SK-N-SH (cell line): ENCODE measurements around the gene SLC30A3. TPM values are rescaled to one million over a fixed set of nuclear protein-coding genes. Genes with fewer than 3 reads are reported as not detected.

Experiments
- CTCF ChIA-PET: fragments of 300-600, 350-600 bp; formaldehyde crosslinking; extraction: SDS; loops from one replicate; lab custom pipeline; 2021; lab: Yijun Ruan, JAX
- POLR2A ChIA-PET: fragments of 350-600 bp; sonication (Branson Sonifier 250); formaldehyde crosslinking; extraction: SDS; loops from one replicate; lab custom pipeline; 2020; ENCODE audit warnings: antibody characterized with exemption, inconsistent platforms; lab: Yijun Ruan, JAX
- DNase-seq: peaks from one replicate; pipeline ENCODE4 v3.0.0; 2012
- H2AFZ ChIP-seq: fragments of 200-600 bp; sonication (generic); 2 replicates; pipeline ENCODE4 v1.8.1; 2016; ENCODE audit warnings: antibody characterized with exemption, mild to moderate bottlenecking, low read depth
- H3F3A ChIP-seq: fragments of 200-600 bp; sonication (generic); replicated peaks from 2 replicates; pipeline ENCODE3; 2016; ENCODE audit warnings: antibody characterized with exemption, mild to moderate bottlenecking; ENCODE audit not compliant: insufficient read depth
- H3K27ac ChIP-seq, 2 experiments: fragments of 200-500 bp in 1 of 2; fragments of 200-600 bp in 1 of 2; sonication (Bioruptor generic) in 1 of 2; sonication (generic), shearing (Covaris generic) in 1 of 2; 2 replicates each; pipeline versions ENCODE4 v1.5.1 to v1.6.1; 2014 to 2016; ENCODE audit warnings: low read depth in 2 of 2, inconsistent platforms in 1 of 2, low read length in 1 of 2, mild to moderate bottlenecking in 1 of 2, mixed read lengths in 1 of 2
- H3K27me3 ChIP-seq: fragments of 200-600 bp; sonication (generic), shearing (Covaris generic); 2 replicates; pipeline ENCODE4 v1.6.1; 2016; ENCODE audit warnings: mixed run types; ENCODE audit not compliant: insufficient read depth
- H3K36me3 ChIP-seq, 2 experiments: fragments of 200-500 bp in 1 of 2; fragments of 200-600 bp in 1 of 2; sonication (Bioruptor generic) in 1 of 2; sonication (generic) in 1 of 2; replicated peaks in 1 of 2; 2 replicates each; pipeline versions ENCODE3 to v1.5.1; 2014 to 2016; ENCODE audit warnings: low read length in 1 of 2, mild to moderate bottlenecking in 1 of 2; ENCODE audit not compliant: insufficient read depth in 2 of 2, control insufficient read depth in 1 of 2
- H3K4me1 ChIP-seq, 2 experiments: fragments of 200-500 bp in 1 of 2; fragments of 200-600 bp in 1 of 2; sonication (Bioruptor generic) in 1 of 2; sonication (generic), shearing (Covaris generic) in 1 of 2; 2 replicates each; pipeline versions ENCODE4 v1.5.1 to v1.6.1; 2014 to 2016; ENCODE audit warnings: low read depth in 1 of 2, low read length in 1 of 2, mixed run types in 1 of 2; ENCODE audit not compliant: insufficient read depth in 2 of 2, control insufficient read depth in 1 of 2
- H3K4me2 ChIP-seq: fragments of 200-600 bp; sonication (generic), shearing (Covaris generic); 2 replicates; pipeline ENCODE4 v1.6.1; 2017; ENCODE audit warnings: mixed run types
- H3K4me3 ChIP-seq, 2 experiments: fragments of 200-500 bp in 1 of 2; fragments of 200-600 bp in 1 of 2; sonication (Bioruptor generic) in 1 of 2; sonication (generic), shearing (Covaris generic) in 1 of 2; 2 replicates each; pipeline versions ENCODE4 v1.5.1 to v1.8.1; 2014 to 2016; ENCODE audit warnings: low read depth in 2 of 2, inconsistent platforms in 1 of 2, low read length in 1 of 2, mild to moderate bottlenecking in 1 of 2, mixed read lengths in 1 of 2, moderate library complexity in 1 of 2
- H3K79me2 ChIP-seq: fragments of 200-600 bp; sonication (generic); 2 replicates; pipeline ENCODE4 v1.8.1; 2017; ENCODE audit warnings: mild to moderate bottlenecking; ENCODE audit not compliant: insufficient read depth
- H3K9ac ChIP-seq: fragments of 200-600 bp; sonication (generic); 2 replicates; pipeline ENCODE4 v1.6.1; 2017; ENCODE audit warnings: mixed run types
- H3K9me2 ChIP-seq: fragments of 200-600 bp; sonication (generic); 2 replicates; pipeline ENCODE4 v1.6.1; 2017; ENCODE audit warnings: mixed run types
- H3K9me3 ChIP-seq: fragments of 200-600 bp; sonication (generic); 2 replicates; pipeline ENCODE4 v1.6.1; 2017; ENCODE audit warnings: mixed run types, mild to moderate bottlenecking, moderate library complexity
- H4K20me1 ChIP-seq: fragments of 200-600 bp; sonication (generic); 2 replicates; pipeline ENCODE4 v1.6.1; 2017; ENCODE audit warnings: mild to moderate bottlenecking, mixed run types; ENCODE audit not compliant: insufficient read depth
- EP300 ChIP-seq, 2 experiments: IDR thresholded peaks; 2 replicates each; pipeline versions ENCODE4 v1.4.0 to v1.6.1; 2012; ENCODE audit warnings: borderline replicate concordance in 1 of 2, low read depth in 1 of 2, low read length in 1 of 2
- EZH2phosphoT487 ChIP-seq: fragments of 200-600 bp; sonication (generic); IDR thresholded peaks from 2 replicates; pipeline ENCODE4 v1.6.1; 2017; ENCODE audit warnings: low read depth, mixed run types, mild to moderate bottlenecking, antibody characterized with exemption, moderate library complexity, borderline replicate concordance
- FOXM1 ChIP-seq: IDR thresholded peaks from 2 replicates; pipeline ENCODE4 v1.4.0; 2012; ENCODE audit warnings: low read depth, mild to moderate bottlenecking
- GABPA ChIP-seq: IDR thresholded peaks from 2 replicates; pipeline ENCODE4 v1.4.0; 2012; ENCODE audit warnings: low read depth, mild to moderate bottlenecking
- GATA2 ChIP-seq: sonication (generic); formaldehyde crosslinking; IDR thresholded peaks from 2 replicates; pipeline ENCODE4 v1.5.0; 2020; ENCODE audit warnings: mild to moderate bottlenecking, missing genetic modification reagents
- MEF2A ChIP-seq: IDR thresholded peaks from 2 replicates; pipeline ENCODE4 v1.4.0; 2012; ENCODE audit warnings: low read depth, borderline replicate concordance
- NRF1 ChIP-seq: IDR thresholded peaks from 2 replicates; pipeline ENCODE4 v1.6.1; 2012; ENCODE audit warnings: low read depth, mild to moderate bottlenecking, low read length
- PBX3 ChIP-seq: IDR thresholded peaks from 2 replicates; pipeline ENCODE4; 2012
- POLR2AphosphoS5 ChIP-seq: IDR thresholded peaks from 2 replicates; pipeline ENCODE4 v1.6.1; 2012; ENCODE audit warnings: low read depth, low read length
- RCOR1 ChIP-seq: fragments of 150-350 bp; IDR thresholded peaks from 2 replicates; pipeline ENCODE4 v1.6.1; 2017; ENCODE audit warnings: antibody characterized with exemption, low read length
- REST ChIP-seq: IDR thresholded peaks from 2 replicates; pipeline ENCODE4 v1.6.1; 2012; ENCODE audit warnings: mild to moderate bottlenecking, low read depth, low read length, moderate library complexity
- RFX5 ChIP-seq: IDR thresholded peaks from 2 replicates; pipeline ENCODE4 v1.6.1; 2012; ENCODE audit warnings: mild to moderate bottlenecking, improper control_type of control experiment, low read length
- SIN3A ChIP-seq: IDR thresholded peaks from 2 replicates; pipeline ENCODE4 v1.6.1; 2012; ENCODE audit warnings: low read depth, mild to moderate bottlenecking, low read length, moderate library complexity, borderline replicate concordance
- TCF12 ChIP-seq: IDR thresholded peaks from 2 replicates; pipeline ENCODE4 v1.4.0; 2012
- USF2 ChIP-seq: fragments of 150-350 bp; IDR thresholded peaks from 2 replicates; pipeline ENCODE4 v1.6.1; 2017; ENCODE audit warnings: antibody characterized with exemption, low read length, low read depth, borderline replicate concordance
- ZBTB33 ChIP-seq: IDR thresholded peaks from 2 replicates; pipeline ENCODE4 v1.4.0; 2012; ENCODE audit warnings: low read depth, borderline replicate concordance
- WGBS: methylation state at CpG from one replicate; pipeline ENCODE4 v1.1.6; 2017; ENCODE audit warnings: low lambda C conversion rate; 5-methylcytosine and 5-hydroxymethylcytosine counted together
- polyA plus RNA-seq, 3 experiments: library from polyadenylated mRNA; depleted of rRNA; stranded (reverse); fragments of >200 nt; gene quantifications; 2 replicates each; pipeline ENCODE4 v1.2.3, GENCODE V29; 2012
- TF ChIP-seq, protein P1 (sequence below): fragments of 200-600 bp; sonication (generic); IDR thresholded peaks from 2 replicates; pipeline ENCODE4 v1.6.1; 2017; ENCODE audit warnings: antibody characterized with exemption, mild to moderate bottlenecking, moderate library complexity

The SLC30A3 gene
- polyA plus RNA-seq, 1 of the 3 experiments (the other 2 are of a cell fraction) = 1.1 TPM

DNA sequence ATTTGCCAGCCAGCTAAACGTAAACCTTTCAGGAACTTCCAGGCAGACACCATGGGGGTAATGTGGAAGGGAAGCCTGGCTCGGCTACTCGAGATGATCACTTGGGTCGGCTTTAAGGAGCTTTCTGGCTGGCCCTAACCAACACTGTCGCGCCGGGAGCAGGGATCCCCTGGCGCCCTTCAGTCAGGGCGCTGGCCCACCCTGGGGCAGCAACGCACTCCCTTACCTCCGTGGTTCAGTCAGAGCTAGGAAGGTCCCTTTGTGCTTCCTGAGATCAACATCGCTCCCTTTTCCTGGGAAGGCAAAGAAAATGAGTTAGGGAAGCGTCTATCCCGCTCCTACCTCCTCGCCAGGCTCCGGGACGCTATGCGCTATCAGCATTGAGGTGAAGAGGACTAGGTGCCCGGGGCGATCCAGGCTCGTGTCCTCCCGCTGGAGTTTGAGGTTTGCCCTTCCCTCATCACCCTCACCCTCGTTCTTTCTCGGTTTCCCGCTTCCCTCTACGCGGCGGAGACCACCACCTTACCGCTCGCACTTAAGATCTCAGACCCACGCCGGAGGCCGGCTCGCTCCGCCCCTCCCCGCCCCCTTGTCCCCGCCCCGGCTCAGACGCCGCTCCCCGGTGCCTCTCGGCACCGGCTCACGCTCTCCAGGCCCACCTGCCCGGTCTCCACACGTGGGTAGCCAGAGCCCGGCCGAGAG lies 51.5 kb downstream of the SLC30A3 start (continued):
- TF ChIP-seq GATA2 (CRISPR knock-in tag) (no peak), SIN3A (0 out of 2 replicates have a peak, but pooled peaks have one; percentile 34), NRF1 (no peak), POLR2AphosphoS5 (no peak), ZBTB33 (no peak), RCOR1 (no peak), FOXM1 (no peak), RFX5 (no peak), MEF2A (no peak)

DNA sequence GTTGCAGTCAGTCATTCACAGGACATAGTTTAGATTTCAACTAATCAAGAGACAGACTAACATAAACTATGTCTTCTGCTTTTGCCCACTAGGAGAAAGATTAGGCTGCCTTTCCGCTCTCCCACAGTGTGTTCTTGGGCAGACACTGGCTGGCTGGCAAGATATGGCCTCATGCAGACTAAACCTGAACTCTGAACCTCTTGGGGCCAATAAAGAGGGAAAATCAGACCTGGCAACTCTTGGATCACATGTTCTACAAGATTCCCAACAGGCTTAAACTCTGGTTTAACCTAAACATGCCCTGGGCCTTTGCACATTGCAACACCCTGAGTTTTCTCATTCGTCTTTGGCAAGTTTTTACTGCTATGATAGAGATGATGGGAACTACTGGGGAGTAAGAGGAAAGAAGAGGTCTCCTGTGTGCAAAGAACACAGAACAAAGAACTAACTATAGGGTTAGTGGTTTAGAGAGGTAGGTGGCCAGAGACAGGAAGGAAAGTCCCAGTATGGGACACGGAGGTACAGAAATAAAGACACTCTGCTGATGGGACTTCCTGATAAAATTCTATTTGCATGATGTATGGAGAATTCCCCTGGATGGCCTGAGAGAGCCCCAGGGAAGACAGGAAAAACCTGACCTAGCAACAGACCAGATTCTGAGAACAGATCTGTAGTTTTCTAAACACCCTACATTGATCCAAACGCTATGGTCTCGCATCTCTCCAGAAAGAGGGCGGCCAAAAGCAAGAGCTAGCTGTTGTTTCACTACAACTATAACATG lies 53.0 kb downstream of the SLC30A3 start:
- H3K9me2 ChIP-seq = no peaks in the 10 kb centered on the region
- H3K4me1 ChIP-seq = peaks cover 5 to 22% of the 10 kb centered on the region in 2 experiments; a peak in 2 of 4 replicates
- peaks cover 17 to 56% of the 10 kb centered on the region in 2 experiments for H3K36me3 ChIP-seq
- peak overlapping the region in 1 of 2 experiments; percentile 25; a peak in 1 of 4 replicates for H3K27ac ChIP-seq
- H4K20me1 ChIP-seq = no peaks in the 10 kb centered on the region
- H3K9me3 ChIP-seq = no peaks in the 10 kb centered on the region
- no peak overlapping the region for H3K4me2 ChIP-seq
- no peak overlapping the region for H3K9ac ChIP-seq
- H3K4me3 ChIP-seq = no peak overlapping the region
- peaks cover 5% of the 10 kb centered on the region for H3F3A ChIP-seq
- no peak overlapping the region for H2AFZ ChIP-seq
- ChIA-PET POLR2A (no interaction called here), CTCF (interaction anchor here (1.0 to 1.3 kb wide), 2 partner anchors 40 to 70 kb away, joined by 3 to 4 read pairs; no protein-coding TSS in a partner anchor)
- no peak for DNase-seq
- peaks cover 25% of the 10 kb centered on the region; the same call in 1 of the 2 replicates for H3K79me2 ChIP-seq
- no peaks in the 10 kb centered on the region for H3K27me3 ChIP-seq
- WGBS = 84% methylated on average over 6 of the region's 6 CpGs
- TF ChIP-seq MEF2A (no peak), POLR2AphosphoS5 (no peak), USF2 (no peak), GABPA (no peak), EZH2phosphoT487 (no peak), TCF12 (no peak), SIN3A (no peak), EP300 (IDR thresholded peaks at IDR 0.05; ENCODE audit: borderline replicate concordance in 1 of 2, low read depth in 1 of 2, low read length in 1 of 2) (no peak), REST (no peak), PBX3 (no peak)
- TF ChIP-seq, protein P1, sequence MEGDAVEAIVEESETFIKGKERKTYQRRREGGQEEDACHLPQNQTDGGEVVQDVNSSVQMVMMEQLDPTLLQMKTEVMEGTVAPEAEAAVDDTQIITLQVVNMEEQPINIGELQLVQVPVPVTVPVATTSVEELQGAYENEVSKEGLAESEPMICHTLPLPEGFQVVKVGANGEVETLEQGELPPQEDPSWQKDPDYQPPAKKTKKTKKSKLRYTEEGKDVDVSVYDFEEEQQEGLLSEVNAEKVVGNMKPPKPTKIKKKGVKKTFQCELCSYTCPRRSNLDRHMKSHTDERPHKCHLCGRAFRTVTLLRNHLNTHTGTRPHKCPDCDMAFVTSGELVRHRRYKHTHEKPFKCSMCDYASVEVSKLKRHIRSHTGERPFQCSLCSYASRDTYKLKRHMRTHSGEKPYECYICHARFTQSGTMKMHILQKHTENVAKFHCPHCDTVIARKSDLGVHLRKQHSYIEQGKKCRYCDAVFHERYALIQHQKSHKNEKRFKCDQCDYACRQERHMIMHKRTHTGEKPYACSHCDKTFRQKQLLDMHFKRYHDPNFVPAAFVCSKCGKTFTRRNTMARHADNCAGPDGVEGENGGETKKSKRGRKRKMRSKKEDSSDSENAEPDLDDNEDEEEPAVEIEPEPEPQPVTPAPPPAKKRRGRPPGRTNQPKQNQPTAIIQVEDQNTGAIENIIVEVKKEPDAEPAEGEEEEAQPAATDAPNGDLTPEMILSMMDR = no peak
